ENCODE measurements around the gene CDIPT.

The CDIPT gene

GRCh38 chr16:29826342-29826695, 36.7 kb downstream of the CDIPT start:
- Histone ChIP-seq H3K4me1 (ENCODE audit: control insufficient read depth, insufficient read depth, low read length) (peaks cover 42% of the 10 kb centered on the region), H3K4me3 (ENCODE audit: low read length in 2 of 2) (no peak overlapping the region), H3K36me3 (ENCODE audit: control insufficient read depth in 2 of 2, insufficient read depth in 2 of 2, low read length in 2 of 2) (peaks cover 8 to 9% of the 10 kb centered on the region in 2 donors), H3K9me3 (ENCODE audit: control insufficient read depth in 2 of 2, low read length in 2 of 2) (no peaks in the 10 kb centered on the region), H3K27ac (ENCODE audit: low read length) (peak overlapping the region; percentile 41), H3K27me3 (ENCODE audit: control insufficient read depth in 1 of 2, insufficient read depth in 2 of 2, low read length in 2 of 2) (no peaks in the 10 kb centered on the region), H3K9ac (ENCODE audit: low read length in 2 of 2) (no peak overlapping the region)

GRCh38 chr16:29825145-29826044, 37.6 kb downstream of the CDIPT start:
- Histone ChIP-seq H3K9ac (ENCODE audit: low read length in 2 of 2) (no peak overlapping the region), H3K27me3 (ENCODE audit: control insufficient read depth in 1 of 2, insufficient read depth in 2 of 2, low read length in 2 of 2) (no peaks in the 10 kb centered on the region), H3K4me1 (ENCODE audit: control insufficient read depth, insufficient read depth, low read length) (peaks cover 51% of the 10 kb centered on the region), H3K9me3 (ENCODE audit: control insufficient read depth in 2 of 2, low read length in 2 of 2) (no peaks in the 10 kb centered on the region), H3K4me3 (ENCODE audit: low read length in 2 of 2) (peak overlapping the region in 1 of 2 donors; percentile 44), H3K36me3 (ENCODE audit: control insufficient read depth in 2 of 2, insufficient read depth in 2 of 2, low read length in 2 of 2) (peaks cover 3 to 5% of the 10 kb centered on the region in 2 donors), H3K27ac (ENCODE audit: low read length) (peak overlapping the region; percentile 41)

GRCh38 chr16:29824589-29825144, 38.4 kb downstream of the CDIPT start:
- H3K9ac ChIP-seq (ENCODE audit: low read length in 2 of 2): no peak overlapping the region
- peak overlapping the region in 1 of 2 donors; percentile 44 for H3K4me3 ChIP-seq (ENCODE audit: low read length in 2 of 2)
- H3K27me3 ChIP-seq (ENCODE audit: control insufficient read depth in 1 of 2, insufficient read depth in 2 of 2, low read length in 2 of 2): no peaks in the 10 kb centered on the region
- H3K27ac ChIP-seq (ENCODE audit: low read length): peak overlapping the region; percentile 41
- no peaks in the 10 kb centered on the region for H3K9me3 ChIP-seq (ENCODE audit: control insufficient read depth in 2 of 2, low read length in 2 of 2)
- H3K36me3 ChIP-seq (ENCODE audit: control insufficient read depth in 2 of 2, insufficient read depth in 2 of 2, low read length in 2 of 2): peaks cover 0 to 2% of the 10 kb centered on the region in 2 donors
- peaks cover 55% of the 10 kb centered on the region for H3K4me1 ChIP-seq (ENCODE audit: control insufficient read depth, insufficient read depth, low read length)

- Histone ChIP-seq H3K4me1 (ENCODE audit: control insufficient read depth, insufficient read depth, low read length) (peaks cover 62% of the 10 kb centered on the region), H3K9me3 (ENCODE audit: control insufficient read depth in 2 of 2, low read length in 2 of 2) (no peaks in the 10 kb centered on the region), H3K27me3 (ENCODE audit: control insufficient read depth in 1 of 2, insufficient read depth in 2 of 2, low read length in 2 of 2) (no peaks in the 10 kb centered on the region), H3K36me3 (ENCODE audit: control insufficient read depth in 2 of 2, insufficient read depth in 2 of 2, low read length in 2 of 2) (peaks cover 2 to 9% of the 10 kb centered on the region in 2 donors), H3K27ac (ENCODE audit: low read length) (peak overlapping the region; percentile 85), H3K4me3 (ENCODE audit: low read length in 2 of 2) (peak overlapping the region; percentile 87 to 91), H3K9ac (ENCODE audit: low read length in 2 of 2) (peak overlapping the region; percentile 88 to 90)
Measured at GRCh38 chr16:29821643-29822115, 41.3 kb downstream of the CDIPT start.

GRCh38 chr16:29820730-29821642, 42.0 kb downstream of the CDIPT start:
- no peaks in the 10 kb centered on the region for H3K27me3 ChIP-seq (ENCODE audit: control insufficient read depth in 1 of 2, insufficient read depth in 2 of 2, low read length in 2 of 2)

GRCh38 chr16:29820271-29820701, 42.7 kb downstream of the CDIPT start, which contains the start of gene MVP:
MVP (plus strand) TSS chr16:29820462; CDS start chr16:29830550, 10,088 bp downstream.
- H3K4me1 ChIP-seq (ENCODE audit: control insufficient read depth, insufficient read depth, low read length): peaks cover 59% of the 10 kb centered on the region
- peaks cover 2 to 9% of the 10 kb centered on the region in 2 donors for H3K36me3 ChIP-seq (ENCODE audit: control insufficient read depth in 2 of 2, insufficient read depth in 2 of 2, low read length in 2 of 2)
- H3K27ac ChIP-seq (ENCODE audit: low read length): peak within 1 kb of the TSS; percentile 85
- peak within 1 kb of the TSS; percentile 87 to 91 for H3K4me3 ChIP-seq (ENCODE audit: low read length in 2 of 2)
- no peaks in the 10 kb centered on the region for H3K27me3 ChIP-seq (ENCODE audit: control insufficient read depth in 1 of 2, insufficient read depth in 2 of 2, low read length in 2 of 2)
- peak within 1 kb of the TSS; percentile 88 to 90 for H3K9ac ChIP-seq (ENCODE audit: low read length in 2 of 2)
- H3K9me3 ChIP-seq (ENCODE audit: control insufficient read depth in 2 of 2, low read length in 2 of 2): no peaks in the 10 kb centered on the region

More at GRCh38 chr16:29820730-29821642, 42.0 kb downstream of the CDIPT start:
- H3K4me3 ChIP-seq (ENCODE audit: low read length in 2 of 2): peak overlapping the region; percentile 87 to 91
- H3K4me1 ChIP-seq (ENCODE audit: control insufficient read depth, insufficient read depth, low read length): peaks cover 62% of the 10 kb centered on the region
- no peaks in the 10 kb centered on the region for H3K9me3 ChIP-seq (ENCODE audit: control insufficient read depth in 2 of 2, low read length in 2 of 2)
- H3K9ac ChIP-seq (ENCODE audit: low read length in 2 of 2): peak overlapping the region; percentile 88 to 90
- peaks cover 2 to 9% of the 10 kb centered on the region in 2 donors for H3K36me3 ChIP-seq (ENCODE audit: control insufficient read depth in 2 of 2, insufficient read depth in 2 of 2, low read length in 2 of 2)
- H3K27ac ChIP-seq (ENCODE audit: low read length): peak overlapping the region; percentile 85

- H3K36me3 ChIP-seq (ENCODE audit: control insufficient read depth in 2 of 2, insufficient read depth in 2 of 2, low read length in 2 of 2): peaks cover 2 to 9% of the 10 kb centered on the region in 2 donors
- peak overlapping the region in 1 of 2 donors; percentile 91 for H3K4me3 ChIP-seq (ENCODE audit: low read length in 2 of 2)
- peak overlapping the region; percentile 85 for H3K27ac ChIP-seq (ENCODE audit: low read length)
- peak overlapping the region in 1 of 2 donors; percentile 90 for H3K9ac ChIP-seq (ENCODE audit: low read length in 2 of 2)
- H3K9me3 ChIP-seq (ENCODE audit: control insufficient read depth in 2 of 2, low read length in 2 of 2): no peaks in the 10 kb centered on the region
- no peaks in the 10 kb centered on the region for H3K27me3 ChIP-seq (ENCODE audit: control insufficient read depth in 1 of 2, insufficient read depth in 2 of 2, low read length in 2 of 2)
- H3K4me1 ChIP-seq (ENCODE audit: control insufficient read depth, insufficient read depth, low read length): peaks cover 59% of the 10 kb centered on the region
Measured at GRCh38 chr16:29819506-29819905, 43.5 kb downstream of the CDIPT start.

- Histone ChIP-seq H3K9ac (ENCODE audit: low read length in 2 of 2) (peak overlapping the region in 1 of 2 donors; percentile 36), H3K4me1 (ENCODE audit: control insufficient read depth, insufficient read depth, low read length) (peaks cover 69% of the 10 kb centered on the region), H3K27ac (ENCODE audit: low read length) (no peak overlapping the region)
Measured at GRCh38 chr16:29818082-29818481, 44.9 kb downstream of the CDIPT start.

GRCh38 chr16:29816694-29817441, 46.2 kb downstream of the CDIPT start:
- no peaks in the 10 kb centered on the region for H3K9me3 ChIP-seq (ENCODE audit: control insufficient read depth in 2 of 2, low read length in 2 of 2)
- peak overlapping the region; percentile 76 to 80 for H3K9ac ChIP-seq (ENCODE audit: low read length in 2 of 2)
- peak overlapping the region; percentile 76 to 88 for H3K4me3 ChIP-seq (ENCODE audit: low read length in 2 of 2)
- H3K36me3 ChIP-seq (ENCODE audit: control insufficient read depth in 2 of 2, insufficient read depth in 2 of 2, low read length in 2 of 2): peaks cover 2 to 7% of the 10 kb centered on the region in 2 donors
- H3K27me3 ChIP-seq (ENCODE audit: control insufficient read depth in 1 of 2, insufficient read depth in 2 of 2, low read length in 2 of 2): no peaks in the 10 kb centered on the region
- peak overlapping the region; percentile 86 for H3K27ac ChIP-seq (ENCODE audit: low read length)
- H3K4me1 ChIP-seq (ENCODE audit: control insufficient read depth, insufficient read depth, low read length): peaks cover 68% of the 10 kb centered on the region

More at GRCh38 chr16:29818082-29818481, 44.9 kb downstream of the CDIPT start:
- Histone ChIP-seq H3K27me3 (ENCODE audit: control insufficient read depth in 1 of 2, insufficient read depth in 2 of 2, low read length in 2 of 2) (no peaks in the 10 kb centered on the region), H3K36me3 (ENCODE audit: control insufficient read depth in 2 of 2, insufficient read depth in 2 of 2, low read length in 2 of 2) (peaks cover 2 to 9% of the 10 kb centered on the region in 2 donors), H3K4me3 (ENCODE audit: low read length in 2 of 2) (no peak overlapping the region), H3K9me3 (ENCODE audit: control insufficient read depth in 2 of 2, low read length in 2 of 2) (no peaks in the 10 kb centered on the region)
